Astrocyte (in vitro differentiated cells and primary cell): ENCODE measurements around the gene LMAN1L.

Experiments used
- CTCF ChIP-seq: IDR thresholded peaks from 2 replicates; pipeline ENCODE4 v1.5.1; 2011; ENCODE audit warnings: low read depth, mild to moderate bottlenecking, inconsistent platforms, low read length, moderate library complexity; ENCODE audit not compliant: insufficient read depth
- EZH2 ChIP-seq: IDR thresholded peaks from 2 replicates; pipeline ENCODE4 v1.6.1; 2012; ENCODE audit warnings: mild to moderate bottlenecking, low read length, inconsistent platforms; ENCODE audit not compliant: insufficient read depth

- TF ChIP-seq CTCF (no peak), EZH2 (no peak)
Measured at GRCh38 chr15:74783808-74784175, 28.8 kb upstream of the LMAN1L start.
